IMR-90 (cell line): ENCODE measurements around the gene NRCAM.

Experiments used
- CEBPB ChIP-seq: IDR thresholded peaks from 2 replicates; pipeline ENCODE4 v1.6.1; 2012; ENCODE audit warnings: low read depth, low read length, improper control_type of control experiment
- CTCF ChIP-seq: conservative IDR thresholded peaks from 2 replicates; pipeline ENCODE4 v1.5.1; 2012; ENCODE audit warnings: mild to moderate bottlenecking, low read depth, low read length, improper control_type of control experiment
- NFE2L2 ChIP-seq: fragments of 150-350 bp; IDR thresholded peaks from 2 replicates; pipeline ENCODE4 v1.6.1; 2016; ENCODE audit warnings: low read depth, mild to moderate bottlenecking, low read length
- RFX5 ChIP-seq: IDR thresholded peaks from 2 replicates; pipeline ENCODE4 v1.8.0; 2012; ENCODE audit warnings: low read depth, mild to moderate bottlenecking, low read length, moderate library complexity

DNA sequence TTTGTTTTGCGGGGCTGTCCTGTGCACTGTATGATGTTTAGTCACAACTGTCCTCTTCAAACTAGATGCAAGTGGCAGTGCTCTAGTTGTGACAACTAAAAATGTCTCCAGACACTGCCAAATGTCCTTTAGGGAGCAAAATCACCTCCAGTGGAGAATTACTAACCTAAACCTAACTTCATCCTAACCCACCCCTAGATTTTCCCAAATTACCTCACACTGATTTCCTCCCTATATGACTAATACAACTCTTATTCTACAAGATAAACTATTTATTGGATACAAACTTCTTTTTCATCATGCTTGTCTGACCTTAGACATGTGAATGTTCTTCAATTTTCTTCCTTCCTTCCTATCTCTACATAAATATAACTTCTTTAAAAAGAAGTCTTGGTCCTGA lies 43.3 kb upstream of the NRCAM start:
- TF ChIP-seq CTCF (no peak), RFX5 (no peak), NFE2L2 (no peak), CEBPB (no peak)
